OCI-LY1 (cell line): ENCODE results near the gene ZEB1.

ENCODE experiments used
- H2AFZ ChIP-seq: fragments of 200-600 bp; sonication (generic), shearing (Covaris generic); 2 replicates; pipeline ENCODE4 v1.6.0; 2014; ENCODE audit warnings: antibody characterized with exemption, mild to moderate bottlenecking, low read length
- H3F3A ChIP-seq: fragments of 200-600 bp; sonication (generic), shearing (Covaris generic); 2 replicates; pipeline ENCODE4 v1.6.0; 2014; ENCODE audit warnings: mild to moderate bottlenecking, antibody characterized with exemption, low read length, moderate library complexity; ENCODE audit not compliant: insufficient read depth
- H3K27ac ChIP-seq: fragments of 200-600 bp; sonication (generic); 2 replicates; pipeline ENCODE4 v1.5.1; 2014; ENCODE audit warnings: low read length, mixed run types, mild to moderate bottlenecking, low read depth; ENCODE audit not compliant: poor library complexity, severe bottlenecking
- H3K27me3 ChIP-seq: fragments of 200-600 bp; sonication (generic); 2 replicates; pipeline ENCODE4 v1.6.0; 2014; ENCODE audit warnings: antibody characterized with exemption, mild to moderate bottlenecking, low read length, moderate library complexity; ENCODE audit not compliant: insufficient read depth
- H3K36me3 ChIP-seq: fragments of 200-600 bp; sonication (generic); 2 replicates; pipeline ENCODE4 v1.6.1; 2014; ENCODE audit warnings: mild to moderate bottlenecking, antibody characterized with exemption, low read length, moderate library complexity, mixed read lengths; ENCODE audit not compliant: insufficient read depth
- H3K4me1 ChIP-seq: fragments of 200-600 bp; sonication (generic); 2 replicates; pipeline ENCODE4 v1.5.1; 2014; ENCODE audit warnings: mild to moderate bottlenecking, low read length, moderate library complexity; ENCODE audit not compliant: insufficient read depth, severe bottlenecking
- H3K4me2 ChIP-seq: fragments of 200-600 bp; sonication (generic), shearing (Covaris generic); 2 replicates; pipeline ENCODE4 v1.6.1; 2014; ENCODE audit warnings: low read length
- H3K4me3 ChIP-seq: fragments of 200-600 bp; sonication (generic); 2 replicates; pipeline ENCODE4 v1.5.1; 2014; ENCODE audit warnings: low read length, low read depth, mild to moderate bottlenecking, mixed read lengths; ENCODE audit not compliant: poor library complexity, severe bottlenecking
- H3K79me2 ChIP-seq: fragments of 200-600 bp; shearing (Covaris generic); 2 replicates; pipeline ENCODE4 v1.6.1; 2016; ENCODE audit warnings: mixed run types, low read length, mixed read lengths; ENCODE audit not compliant: insufficient read depth
- H3K9ac ChIP-seq: fragments of 200-600 bp; sonication (generic), shearing (Covaris generic); 2 replicates; pipeline ENCODE4 v1.6.1; 2014; ENCODE audit warnings: mild to moderate bottlenecking, low read length, mixed read lengths
- H3K9me2 ChIP-seq: fragments of 200-600 bp; sonication (generic), shearing (Covaris generic); 2 replicates; pipeline ENCODE4 v1.6.1; 2014; ENCODE audit warnings: low read depth, mild to moderate bottlenecking, low read length, mixed read lengths
- H3K9me3 ChIP-seq: fragments of 200-600 bp; shearing (Covaris generic); 2 replicates; pipeline ENCODE4 v1.6.1; 2014; ENCODE audit warnings: low read length, mixed read lengths
- H4K20me1 ChIP-seq: fragments of 200-600 bp; sonication (generic), shearing (Covaris generic); 2 replicates; pipeline ENCODE4 v1.6.0; 2016; ENCODE audit warnings: mild to moderate bottlenecking, low read length; ENCODE audit not compliant: insufficient read depth
- CTCF ChIP-seq: fragments of 200-600 bp; sonication (generic), shearing (Covaris generic); IDR thresholded peaks from 2 replicates; pipeline ENCODE4 v1.5.1; 2017; ENCODE audit warnings: mild to moderate bottlenecking, antibody characterized with exemption, low read length, moderate library complexity, mixed read lengths
- EZH2 ChIP-seq: fragments of 200-600 bp; sonication (generic), shearing (Covaris generic); IDR thresholded peaks from 2 replicates; pipeline ENCODE4 v1.8.0; 2017; ENCODE audit warnings: borderline replicate concordance, mixed run types, mild to moderate bottlenecking, antibody characterized with exemption, low read length, moderate library complexity, mixed read lengths

The ZEB1 gene

GRCh38 chr10:31273789-31274188, 45.2 kb upstream of the ZEB1 start:
- no peak for TF ChIP-seq CTCF
- no peak for TF ChIP-seq EZH2
- no peak overlapping the region for H2AFZ ChIP-seq
- no peaks in the 10 kb centered on the region for H3K4me1 ChIP-seq
- no peaks in the 10 kb centered on the region for H4K20me1 ChIP-seq
- no peaks in the 10 kb centered on the region for H3K79me2 ChIP-seq
- H3K27me3 ChIP-seq, result no peaks in the 10 kb centered on the region
- no peak overlapping the region for H3K4me2 ChIP-seq
- no peak overlapping the region for H3K4me3 ChIP-seq
- H3K36me3 ChIP-seq, result no peaks in the 10 kb centered on the region
- no peaks in the 10 kb centered on the region for H3F3A ChIP-seq
- H3K9me3 ChIP-seq, result 0 out of 2 replicates have a peak, but pooled peaks cover 5% of the 10 kb centered on the region
- no peaks in the 10 kb centered on the region for H3K9me2 ChIP-seq
- H3K9ac ChIP-seq, result no peak overlapping the region
- no peak overlapping the region for H3K27ac ChIP-seq

DNA sequence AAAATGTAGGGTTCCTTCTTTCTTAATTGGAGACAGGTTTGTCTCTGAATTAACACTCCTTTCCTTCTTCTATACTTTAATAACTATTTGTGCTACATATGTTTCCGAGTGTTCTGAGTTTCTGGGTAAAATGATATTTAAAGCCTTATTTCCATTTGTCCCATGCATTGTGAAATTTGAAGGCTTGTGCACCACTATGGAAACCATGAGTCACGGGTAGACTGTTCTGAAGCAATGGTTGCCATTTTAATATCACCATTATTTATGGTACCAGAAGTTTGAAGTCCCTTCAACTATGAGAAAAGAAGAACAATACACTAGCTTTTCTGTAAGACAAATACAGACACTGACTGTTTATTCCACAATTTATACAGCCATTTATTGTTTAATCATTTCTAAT, 44.7 kb upstream of the ZEB1 start:
- 0 out of 2 replicates have a peak, but pooled peaks cover 5% of the 10 kb centered on the region for H3K9me3 ChIP-seq
- no peak for TF ChIP-seq CTCF
- no peak for TF ChIP-seq EZH2
- no peak overlapping the region for H3K9ac ChIP-seq
- no peak overlapping the region for H3K4me3 ChIP-seq
- no peaks in the 10 kb centered on the region for H3K4me1 ChIP-seq
- H3K4me2 ChIP-seq, result no peak overlapping the region
- H2AFZ ChIP-seq, result no peak overlapping the region
- H3K9me2 ChIP-seq, result no peaks in the 10 kb centered on the region
- H4K20me1 ChIP-seq, result no peaks in the 10 kb centered on the region
- H3K36me3 ChIP-seq, result no peaks in the 10 kb centered on the region
- no peak overlapping the region for H3K27ac ChIP-seq
- no peaks in the 10 kb centered on the region for H3F3A ChIP-seq
- no peaks in the 10 kb centered on the region for H3K79me2 ChIP-seq
- no peaks in the 10 kb centered on the region for H3K27me3 ChIP-seq

- no peaks in the 10 kb centered on the region for H3K4me1 ChIP-seq
Measured at GRCh38 chr10:31278279-31278941, 40.6 kb upstream of the ZEB1 start.

More at GRCh38 chr10:31278279-31278941, 40.6 kb upstream of the ZEB1 start:
- H3K9me2 ChIP-seq, result no peaks in the 10 kb centered on the region
- no peaks in the 10 kb centered on the region for H3K9me3 ChIP-seq
- TF ChIP-seq EZH2 (no peak), CTCF (no peak)
- no peak overlapping the region for H3K4me3 ChIP-seq
- no peaks in the 10 kb centered on the region for H3K79me2 ChIP-seq
- no peaks in the 10 kb centered on the region for H3K36me3 ChIP-seq
- no peaks in the 10 kb centered on the region for H3K27me3 ChIP-seq
- H3K27ac ChIP-seq, result no peak overlapping the region
- H3F3A ChIP-seq, result no peaks in the 10 kb centered on the region
- H3K4me2 ChIP-seq, result no peak overlapping the region
- no peak overlapping the region for H2AFZ ChIP-seq
- H3K9ac ChIP-seq, result no peak overlapping the region
- no peaks in the 10 kb centered on the region for H4K20me1 ChIP-seq
